HG02885 (cell line): ENCODE results near the gene AIF1.

Source experiments
- ATAC-seq: cut with Tn5 transposase; IDR thresholded peaks from one replicate; pipeline ENCODE4 v1.9.1; 2021; ENCODE audit warnings: mild to moderate bottlenecking; ENCODE audit not compliant: unreplicated experiment, poor library complexity

The AIF1 gene

GRCh38 chr6:31661262-31662123, 46.5 kb downstream of the AIF1 start:
- no peak for ATAC-seq

DNA sequence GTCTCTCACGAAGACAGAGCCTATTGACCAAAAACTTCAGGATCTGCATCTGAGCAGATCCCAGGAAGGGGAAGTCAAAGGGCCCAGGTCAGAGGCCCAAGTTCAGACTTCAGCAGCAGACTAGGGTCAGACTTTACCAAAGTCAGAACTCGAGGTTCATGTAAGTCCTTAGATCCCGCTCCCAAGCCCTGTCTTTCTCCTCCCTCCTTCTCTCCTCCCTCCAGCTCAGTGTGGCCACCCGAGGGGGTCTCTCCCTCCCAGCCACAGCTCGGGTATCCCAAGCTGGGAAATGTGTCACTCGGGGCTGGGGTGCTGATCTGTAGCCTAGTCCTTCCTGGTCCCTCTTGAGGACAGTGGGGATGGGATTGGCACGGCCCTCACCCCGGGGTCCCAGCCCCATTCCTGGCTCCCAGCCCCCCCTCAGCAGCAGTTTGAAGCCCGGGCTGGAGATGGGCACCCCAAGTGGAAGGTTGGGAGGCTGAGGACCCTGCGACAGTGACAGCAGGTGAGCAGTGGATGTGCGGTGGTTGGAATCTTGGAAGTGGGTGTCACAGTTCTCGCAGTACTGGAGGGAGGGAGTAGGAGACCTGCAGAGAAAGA, 47.2 kb downstream of the AIF1 start:
- no peak for ATAC-seq

DNA sequence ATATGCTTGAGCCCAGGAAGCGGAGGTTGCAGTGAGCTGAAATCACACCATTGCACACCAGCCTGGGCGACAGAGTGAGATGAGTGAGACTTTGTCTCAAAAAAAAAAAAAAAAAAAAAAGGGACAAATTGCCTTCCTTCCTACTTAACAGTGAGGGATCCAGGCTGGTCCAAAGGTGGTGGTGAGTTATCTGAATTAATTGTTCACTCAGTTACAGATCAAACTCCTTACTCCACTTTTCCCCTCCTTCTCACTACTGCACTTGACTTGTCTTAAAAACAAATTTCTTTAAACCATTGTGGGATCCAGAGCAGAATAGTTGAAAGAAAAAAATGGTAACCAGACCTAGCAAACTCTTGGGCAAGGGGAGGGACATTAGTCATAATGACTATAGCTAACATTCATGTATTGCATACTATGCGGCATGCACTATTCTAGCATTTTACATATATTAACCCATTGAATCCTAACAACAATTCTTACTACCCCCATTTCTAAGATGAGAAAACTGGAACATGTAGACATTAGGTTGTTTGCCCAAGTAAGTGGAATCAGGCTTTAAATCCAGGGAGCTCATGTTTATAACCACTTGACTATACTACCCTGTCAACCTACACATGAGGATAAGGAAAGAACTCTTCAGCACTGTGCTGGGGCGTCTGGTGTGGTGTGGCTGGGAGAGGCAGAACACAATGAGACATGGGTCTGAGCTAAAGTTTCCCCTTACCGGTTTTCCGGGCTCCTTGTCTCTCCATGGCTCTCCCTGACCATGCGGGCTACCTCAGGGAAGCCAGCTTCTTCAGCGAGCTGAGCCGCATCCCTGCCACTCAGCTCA, 48.3 kb downstream of the AIF1 start:
- ATAC-seq = no peak

DNA sequence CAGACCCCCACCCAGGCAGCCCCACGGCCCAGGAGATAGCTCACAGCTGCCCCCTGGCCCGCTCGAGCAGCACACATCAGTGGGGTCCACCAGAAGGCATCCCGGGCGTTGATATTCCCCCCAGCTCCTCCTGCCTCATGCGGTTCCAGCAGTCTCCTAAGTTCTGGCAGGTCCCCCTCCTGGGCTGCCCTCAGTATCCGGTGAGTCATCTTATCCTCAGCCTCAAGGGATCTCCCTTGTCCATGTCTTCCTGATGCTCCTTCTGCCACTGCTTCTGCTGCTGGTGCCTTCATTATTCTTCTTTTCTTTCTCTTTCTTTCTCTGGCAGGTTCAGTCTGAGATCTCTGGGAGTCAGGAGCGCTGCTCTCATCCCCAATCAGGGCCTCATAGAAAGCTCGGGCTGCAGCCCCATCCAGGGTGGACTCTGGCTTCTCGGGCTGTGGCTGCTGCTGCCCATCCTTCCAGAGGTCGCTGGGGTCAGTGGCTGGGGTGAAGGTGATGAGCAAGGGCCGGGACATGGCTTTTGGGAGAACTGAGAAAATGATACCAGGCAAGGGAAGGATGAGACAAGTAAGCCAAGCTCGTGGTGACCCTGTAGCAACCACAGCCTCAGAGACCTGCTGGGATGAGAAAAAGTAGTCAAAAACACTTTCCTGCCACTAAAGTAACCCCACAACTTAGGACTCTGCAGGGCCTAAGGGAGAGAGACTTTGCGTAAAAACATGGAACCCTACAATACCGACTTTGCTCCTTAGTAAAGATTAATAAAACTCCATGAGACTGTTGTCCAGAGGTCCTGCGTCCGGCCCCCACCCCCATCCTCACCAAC, 49.1 kb downstream of the AIF1 start:
- no peak for ATAC-seq

DNA sequence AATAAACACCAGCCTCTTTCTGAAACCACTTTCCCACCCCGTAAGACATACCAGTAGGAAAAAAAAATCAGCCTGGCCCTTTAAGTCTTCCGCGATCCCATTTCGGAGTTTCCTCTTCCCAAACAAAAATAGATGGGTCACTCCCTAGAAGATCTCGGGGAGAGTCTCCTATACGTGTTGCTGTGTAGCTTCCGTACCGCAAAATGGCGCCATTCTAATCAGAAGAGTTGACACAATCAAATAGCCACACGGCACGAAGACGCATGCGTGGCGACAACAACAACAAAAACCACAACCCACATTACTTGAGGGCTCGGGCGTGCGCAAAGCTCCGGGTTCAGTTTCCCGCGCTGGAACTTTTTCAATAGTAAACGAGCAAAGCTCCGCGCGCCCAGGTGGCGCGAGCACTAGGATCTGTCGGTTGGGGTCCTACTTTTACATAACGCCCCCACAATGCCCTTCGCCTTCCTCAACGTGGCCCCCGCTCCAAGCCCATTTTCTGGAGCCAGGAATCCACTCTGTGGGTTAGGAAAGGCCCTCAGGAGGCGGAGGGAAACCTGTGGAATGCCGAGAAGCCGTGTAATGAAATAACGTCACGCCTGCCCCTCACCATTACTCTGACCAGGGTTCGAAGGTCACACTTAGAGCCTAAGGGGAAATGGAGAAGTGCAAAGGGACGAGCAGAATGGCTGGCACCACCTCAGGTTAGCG, 49.9 kb downstream of the AIF1 start, which contains the start of gene GPANK1:
Gene GPANK1, minus strand, starts transcription at position 208 of the 711 bp plus-strand sequence. CDS start 519 bp downstream, outside the sequence.
- peak; percentile 34 for ATAC-seq

- peak; percentile 84 for ATAC-seq
These were observed 50.7 kb downstream of the AIF1 start, which contains the start of gene CSNK2B for GRCh38 chr6:31665501-31666336. CSNK2B (plus strand) TSS chr6:31666080; CDS start chr6:31666832, 752 bp downstream.

GRCh38 chr6:31666337-31666965, 51.4 kb downstream of the AIF1 start:
- no peak for ATAC-seq
